Tongue (tissue), 2 donors: ENCODE results near the gene TRIM22. TPM values are rescaled to one million over a fixed set of nuclear protein-coding genes. Genes with fewer than 3 reads are reported as not detected.
"Not testable (repeated sequence)": the region's sequence is repeated elsewhere in the genome, so short reads cannot be mapped to it uniquely, and the experiment has no call there.

Experiments used
- DNase-seq: peaks from one replicate; pipeline ENCODE4 v3.0.0-alpha.2; 2015
- total RNA-seq: library from RNA; depleted of rRNA; stranded (reverse); fragments of >200 nt; gene quantifications from one replicate; pipeline ENCODE4 v1.2.3, GENCODE V29; 2014

TRIM22 gene
- 13.4 TPM for total RNA-seq

GRCh38 chr11:5689551-5689983, at the start of gene TRIM22:
Gene TRIM22 (plus strand): TSS chr11:5689790. CDS start chr11:5696233, 6,443 bp downstream.
- DNase-seq: peak; percentile 56

GRCh38 chr11:5639953-5640352, 49.6 kb upstream of the TRIM22 start:
- no peak for DNase-seq

- no peak for DNase-seq
These were observed 46.0 kb upstream of the TRIM22 start for GRCh38 chr11:5643585-5643984.

GRCh38 chr11:5646139-5646538, 43.5 kb upstream of the TRIM22 start:
- no peak for DNase-seq

DNA sequence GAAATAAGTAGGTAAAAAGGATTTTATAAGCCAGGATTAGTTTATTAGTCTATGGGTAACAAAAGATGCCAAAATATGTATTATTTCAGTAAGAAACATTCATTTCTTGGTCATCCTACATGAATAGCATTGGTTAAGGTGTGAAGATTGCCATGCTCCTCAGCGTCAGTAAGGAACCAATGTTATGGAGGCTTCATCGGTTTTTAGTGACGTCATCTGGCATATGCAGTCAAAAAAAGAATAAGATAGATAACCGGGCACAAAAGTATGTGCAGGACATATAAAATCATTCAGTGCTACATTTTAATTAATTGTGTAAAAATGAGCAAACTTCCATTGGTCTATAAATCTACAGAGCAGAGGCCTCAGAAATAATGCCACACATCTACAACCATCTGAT, 34.1 kb upstream of the TRIM22 start:
- DNase-seq: no peak

- DNase-seq: not testable (repeated sequence)
These were observed 32.6 kb upstream of the TRIM22 start for GRCh38 chr11:5656956-5657355.

- DNase-seq: no peak
These were observed 31.3 kb upstream of the TRIM22 start for GRCh38 chr11:5658318-5658717.

GRCh38 chr11:5663511-5663910, 26.1 kb upstream of the TRIM22 start:
- no peak for DNase-seq

DNA sequence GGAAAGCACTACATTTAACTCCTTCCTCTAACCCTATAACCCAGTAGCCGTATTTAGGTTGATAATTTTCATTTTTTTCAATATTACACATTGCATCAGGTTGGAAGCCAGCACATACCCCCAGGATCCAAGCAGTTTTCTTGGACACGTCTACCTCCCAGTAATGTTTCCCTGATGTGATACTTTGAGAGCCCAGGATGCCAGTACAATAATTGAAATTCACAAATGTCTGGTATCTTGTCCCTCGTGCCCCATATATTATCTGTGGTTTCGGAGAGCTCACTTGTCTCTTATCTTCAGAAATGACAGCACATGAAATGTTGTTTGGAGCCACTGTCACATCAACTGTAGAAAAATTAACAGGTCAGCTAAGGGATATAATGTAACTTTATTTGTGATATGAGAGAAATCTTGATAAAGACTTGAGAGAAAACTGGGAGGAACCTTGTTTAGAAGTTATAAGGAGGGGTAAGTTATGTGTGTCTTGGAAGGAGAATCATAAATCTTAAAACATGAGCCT, 24.5 kb upstream of the TRIM22 start:
- DNase-seq: no peak

- no peak for DNase-seq
These were observed 23.7 kb upstream of the TRIM22 start for GRCh38 chr11:5665746-5666401.

DNA sequence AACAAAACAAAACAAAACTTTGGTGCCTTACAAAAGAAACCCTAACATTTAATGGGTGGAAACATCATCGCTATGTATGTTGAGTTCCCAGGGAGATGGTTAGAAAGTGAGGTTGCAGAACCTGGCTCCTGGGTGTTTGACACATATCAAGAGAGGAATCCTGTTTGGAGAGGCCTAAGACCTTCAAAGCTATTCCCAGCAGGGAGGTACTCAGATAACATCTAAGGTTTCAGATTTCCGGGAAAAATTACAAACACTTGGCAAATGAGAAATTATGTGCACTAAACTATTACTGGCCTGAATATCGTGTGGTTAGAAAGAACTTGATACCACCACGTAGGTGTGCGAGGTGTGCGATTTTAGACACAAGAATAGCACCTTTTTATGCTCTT, 23.2 kb upstream of the TRIM22 start:
- no peak for DNase-seq

DNA sequence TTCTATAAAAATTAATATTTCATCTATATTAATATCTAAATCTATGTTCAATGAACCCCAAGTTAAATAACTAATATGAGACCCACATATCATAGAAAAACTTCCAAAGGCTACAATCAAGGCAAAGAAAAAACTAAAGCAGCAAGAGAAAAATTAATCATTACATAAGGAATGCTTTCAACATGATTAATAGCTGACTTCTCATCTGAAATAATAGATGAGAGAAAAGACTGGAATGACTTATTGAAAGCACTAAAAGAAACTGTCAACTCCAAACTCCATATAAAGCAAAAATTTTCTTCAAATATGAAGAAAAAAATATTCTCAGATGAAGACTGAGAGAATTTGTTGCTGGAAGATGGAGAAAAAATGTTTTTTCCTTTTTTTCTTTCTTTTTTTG, 17.8 kb upstream of the TRIM22 start:
- DNase-seq: no peak

GRCh38 chr11:5674391-5674790, 15.2 kb upstream of the TRIM22 start:
- DNase-seq: no peak

DNA sequence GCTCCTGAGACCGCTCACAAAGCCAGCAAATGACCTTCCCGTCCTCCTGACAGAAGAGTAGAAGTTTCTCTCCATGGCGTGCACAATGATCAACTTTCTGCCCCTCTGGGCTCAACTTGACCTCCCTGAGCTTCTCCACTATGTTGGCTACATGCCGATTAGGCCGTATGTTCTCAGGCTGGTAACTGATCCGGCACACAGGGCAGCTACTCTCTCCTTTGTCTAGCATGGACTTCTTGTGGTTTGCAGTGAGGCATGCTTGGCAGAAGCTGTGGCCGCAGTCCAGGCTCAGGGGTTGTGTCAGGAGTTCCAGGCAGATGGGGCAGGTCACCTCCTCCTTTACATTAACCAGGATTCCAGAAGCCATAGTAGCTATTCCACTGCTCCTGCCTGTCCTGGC, 9.8 kb upstream of the TRIM22 start:
- DNase-seq: no peak

DNA sequence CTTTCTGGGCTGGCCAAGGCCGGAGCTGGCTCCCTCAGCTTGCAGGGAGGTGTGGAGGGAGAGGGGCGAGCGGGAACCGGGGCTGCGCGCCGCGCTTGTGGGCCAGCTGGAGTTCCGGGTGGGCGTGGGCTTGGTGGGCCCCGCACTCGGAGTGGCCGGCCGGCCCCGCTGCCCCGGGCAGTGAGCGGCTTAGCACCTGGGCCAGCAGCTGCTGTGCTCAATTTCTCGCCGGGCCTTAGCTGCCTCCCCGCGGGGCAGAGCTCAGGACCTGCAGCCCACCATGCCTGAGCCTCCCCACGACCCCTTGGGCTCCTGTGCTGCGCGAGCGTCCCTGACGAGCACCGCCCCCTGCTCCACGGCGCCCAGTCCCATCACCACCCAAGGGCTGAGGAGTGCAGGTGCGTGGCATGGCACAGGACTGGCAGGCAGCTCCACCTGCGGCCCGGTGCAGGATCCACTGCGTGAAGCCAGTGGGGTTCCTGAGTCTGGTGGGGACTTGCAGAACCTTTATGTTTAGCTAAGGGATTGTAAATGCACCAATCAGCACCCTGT, 6.6 kb upstream of the TRIM22 start:
- not testable (repeated sequence) for DNase-seq

DNA sequence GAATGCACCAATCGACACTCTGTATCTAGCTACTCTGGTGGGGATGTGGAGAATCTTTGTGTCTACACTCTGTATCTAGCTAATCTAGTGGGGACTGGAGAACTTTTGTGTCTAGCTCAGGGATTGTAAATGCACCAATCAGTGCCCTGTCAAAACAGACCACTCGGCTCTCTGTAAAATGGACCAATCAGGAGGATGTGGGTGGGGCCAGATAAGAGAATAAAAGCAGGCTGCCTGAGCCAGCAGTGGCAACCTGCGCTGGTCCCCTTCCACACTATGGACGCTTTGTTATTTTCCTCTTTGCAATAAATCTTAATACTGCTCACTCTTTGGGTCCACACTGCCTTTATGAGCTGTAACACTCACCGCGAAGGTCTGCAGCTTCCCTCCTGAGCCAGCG, 6.0 kb upstream of the TRIM22 start:
- DNase-seq: not testable (repeated sequence)

GRCh38 chr11:5684036-5684645, 5.4 kb upstream of the TRIM22 start:
- no peak for DNase-seq

GRCh38 chr11:5684646-5685362, 4.8 kb upstream of the TRIM22 start, which contains the start of gene TRIM5:
Gene TRIM5 (minus strand): TSS chr11:5685074. CDS start chr11:5680177, 4,897 bp downstream.
- peak; percentile 96 for DNase-seq

DNA sequence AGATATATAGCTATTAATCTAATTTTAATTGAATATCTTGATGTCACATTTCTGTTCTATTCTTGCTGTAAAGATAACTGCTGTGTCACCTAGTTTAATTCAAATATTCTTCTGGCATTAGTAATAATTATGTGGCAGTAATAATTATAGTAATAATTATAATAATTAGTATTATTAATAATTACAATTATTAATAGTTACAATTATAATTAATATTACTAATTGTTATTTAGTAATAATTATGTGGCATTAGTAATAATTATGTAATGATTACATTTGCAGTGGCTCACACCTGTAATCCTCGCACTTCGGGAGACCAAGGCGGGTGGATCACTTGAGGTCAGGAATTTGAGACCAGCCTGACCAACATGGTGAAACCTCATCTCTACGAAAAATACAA, 3.2 kb upstream of the TRIM22 start:
- no peak for DNase-seq

GRCh38 chr11:5688482-5688881, 1.1 kb upstream of the TRIM22 start:
- DNase-seq: no peak

DNA sequence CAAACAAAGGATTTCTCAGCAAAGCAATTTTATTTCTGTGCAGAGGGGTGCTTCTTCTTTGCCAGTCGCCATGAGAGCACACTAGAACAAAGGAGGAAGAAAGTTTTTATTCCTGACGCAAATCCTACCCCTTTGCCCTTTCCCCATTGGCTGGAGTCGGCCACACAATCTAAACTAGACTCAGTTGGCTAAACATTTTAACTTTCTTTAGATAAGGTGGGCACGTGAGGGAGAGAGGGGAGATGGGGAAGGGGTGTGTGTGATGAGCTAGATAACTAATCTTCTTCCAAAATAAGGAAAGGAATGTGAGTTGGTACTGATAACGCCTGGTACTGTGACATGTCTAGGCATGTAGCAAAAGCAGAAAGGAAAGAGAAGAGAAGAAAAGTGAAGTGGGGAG, 626 bp downstream of the TRIM22 start:
- DNase-seq: no peak

GRCh38 chr11:5690736-5691135, 1.1 kb downstream of the TRIM22 start:
- DNase-seq: no peak
